Middle frontal gyrus (tissue), 1 donor: ENCODE measurements around the gene SVEP1.
"Not testable (repeated sequence)": the region's sequence is repeated elsewhere in the genome, so short reads cannot be mapped to it uniquely, and the experiment has no call there.

Experiments
- DNase-seq: peaks from one replicate; pipeline ENCODE4 v3.0.0-alpha.2; 2015; ENCODE audit warnings: low spot score; ENCODE audit errors: extremely low spot score

SVEP1 gene

DNA sequence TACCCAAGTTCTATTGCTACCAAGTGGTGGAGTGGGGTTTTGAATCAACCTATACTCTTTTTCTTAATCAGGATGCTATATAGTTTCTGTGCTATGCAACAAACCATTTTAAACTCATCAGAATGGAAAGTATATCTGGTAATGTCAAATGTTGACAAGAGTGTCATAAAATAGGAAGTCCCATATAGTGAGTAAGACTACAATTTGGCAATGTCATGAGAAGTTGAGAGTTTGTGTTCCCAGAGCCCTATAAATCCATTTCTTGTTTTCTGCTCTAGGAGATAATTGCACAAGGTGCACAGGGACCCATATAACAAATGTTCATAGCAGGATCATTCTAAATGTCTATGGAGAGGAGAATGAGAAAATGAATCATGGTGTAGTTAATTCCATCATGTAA, 132.1 kb downstream of the SVEP1 start:
- DNase-seq: no peak

DNA sequence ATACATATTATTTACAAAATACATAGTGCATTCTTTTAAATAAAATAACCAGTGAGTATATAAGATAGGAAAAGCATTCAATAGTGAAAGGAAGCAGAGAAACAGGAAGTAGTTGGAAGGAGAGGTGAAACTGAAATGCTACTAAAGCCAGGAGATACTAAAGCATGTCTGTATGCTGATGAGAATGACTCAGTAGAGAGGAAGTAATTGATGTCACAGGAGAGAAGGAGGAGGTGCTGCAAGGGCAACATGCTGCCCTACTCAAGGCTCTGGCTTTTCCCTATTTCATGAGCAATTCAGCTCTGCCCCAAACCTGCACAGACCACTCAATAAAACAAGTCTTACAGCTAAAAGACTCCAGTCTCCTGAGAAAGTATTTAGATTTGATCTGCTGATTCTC, 133.4 kb downstream of the SVEP1 start:
- DNase-seq: no peak

DNA sequence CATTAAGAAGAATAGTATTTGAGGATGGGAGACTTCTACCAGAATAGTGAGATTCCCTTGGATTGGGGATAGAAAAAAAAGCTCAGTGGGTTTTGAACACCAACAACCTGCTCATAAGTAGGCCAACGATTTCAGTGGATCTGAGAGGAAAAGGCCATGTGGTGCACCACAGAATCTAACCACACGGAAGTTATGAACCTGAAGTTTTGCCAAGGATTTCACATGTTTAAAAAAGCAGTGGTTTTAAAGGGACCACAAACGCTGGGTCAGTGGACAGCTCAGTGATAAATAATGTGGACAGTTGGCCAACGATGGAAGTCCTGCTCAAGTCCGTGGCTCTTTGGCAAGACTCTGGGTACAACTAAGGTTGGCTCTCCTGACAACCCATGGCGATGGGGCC, 134.6 kb downstream of the SVEP1 start:
- DNase-seq: no peak

DNA sequence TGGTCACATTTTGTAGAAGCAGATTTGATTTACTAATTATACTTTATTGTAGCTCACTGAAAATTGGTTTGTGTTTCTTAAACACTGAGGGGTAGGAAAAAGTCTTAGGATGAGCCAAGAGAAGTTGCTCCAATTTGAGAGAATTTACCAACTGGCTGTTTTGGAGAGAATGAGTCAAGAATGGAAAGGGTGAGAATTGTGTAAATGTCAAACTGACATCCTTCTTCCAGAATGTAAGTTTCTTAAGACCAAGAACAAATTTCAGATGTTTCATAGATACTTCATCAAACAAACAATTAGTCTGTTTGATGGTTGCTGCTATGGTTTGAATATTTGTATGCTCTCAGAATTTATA, 135.7 kb downstream of the SVEP1 start:
- no peak for DNase-seq

DNA sequence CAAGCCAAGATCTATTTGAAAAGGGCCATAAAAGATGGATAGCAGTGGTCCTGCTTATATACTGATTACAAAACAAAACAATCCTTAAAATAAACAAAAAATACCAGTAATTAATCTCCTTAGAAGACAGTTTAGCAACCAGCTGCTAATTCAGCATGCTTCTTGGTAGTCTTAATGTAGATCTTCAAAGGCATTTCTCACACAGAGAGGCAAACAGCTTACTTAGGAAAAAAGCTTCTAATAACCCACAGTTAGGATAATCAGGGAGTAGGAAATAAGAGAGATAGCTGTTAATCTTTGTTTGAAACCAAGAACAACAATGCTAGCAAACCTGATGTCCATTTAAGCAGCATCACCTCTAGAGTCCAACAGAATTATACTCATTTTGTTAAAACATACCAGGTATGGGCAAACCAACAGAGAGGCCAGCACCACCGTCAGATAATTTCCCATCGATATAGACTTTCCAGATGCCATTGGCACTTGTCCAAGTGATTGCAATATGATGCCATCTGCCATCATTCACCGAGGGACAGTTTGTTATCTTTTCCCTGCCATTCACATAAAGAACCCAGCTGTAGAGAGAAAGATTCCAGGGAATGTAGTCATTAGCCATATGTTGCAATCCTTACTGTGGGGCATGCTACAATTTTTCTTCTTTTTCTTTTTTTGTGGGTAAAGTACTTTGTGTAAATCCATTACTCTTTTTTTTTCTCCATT, 136.2 kb downstream of the SVEP1 start:
- DNase-seq: no peak

DNA sequence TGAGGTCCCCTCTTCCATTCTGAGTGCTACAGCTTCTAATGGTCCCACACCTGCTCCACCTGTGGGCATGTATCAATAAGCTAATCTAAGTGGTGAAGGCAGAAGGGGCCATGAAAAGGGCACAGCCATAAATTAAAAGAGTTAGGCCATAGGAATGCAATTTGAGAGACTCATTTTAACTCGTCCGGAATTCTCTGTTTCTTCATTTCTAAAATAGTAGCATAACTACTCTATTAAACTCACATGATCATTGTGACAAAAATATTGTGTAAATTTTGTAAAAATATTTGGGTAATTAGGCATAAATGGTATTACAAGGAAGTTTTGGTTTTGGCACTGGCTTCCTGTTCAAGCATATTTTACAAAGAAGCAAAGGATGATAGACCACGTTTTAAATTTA, 138.7 kb downstream of the SVEP1 start:
- DNase-seq: no peak

DNA sequence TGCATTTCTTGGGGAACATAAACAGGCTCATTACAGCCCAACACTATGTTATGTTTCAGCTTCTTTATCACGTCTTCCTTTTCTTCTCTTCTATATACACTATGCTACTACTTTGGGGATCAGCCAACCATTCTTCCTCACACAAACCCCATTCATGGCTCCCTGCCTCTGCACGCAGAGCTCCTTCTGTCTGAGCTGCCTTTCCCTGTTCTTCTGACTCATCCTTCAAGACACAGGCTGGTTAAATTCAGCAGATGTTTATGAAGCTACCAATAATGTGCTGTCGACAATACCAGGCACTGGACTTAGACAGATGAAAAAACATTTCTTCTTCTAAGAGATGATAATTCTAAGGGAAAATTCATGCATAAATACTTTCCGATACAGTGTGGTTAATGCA, 139.4 kb downstream of the SVEP1 start:
- DNase-seq: no peak

DNA sequence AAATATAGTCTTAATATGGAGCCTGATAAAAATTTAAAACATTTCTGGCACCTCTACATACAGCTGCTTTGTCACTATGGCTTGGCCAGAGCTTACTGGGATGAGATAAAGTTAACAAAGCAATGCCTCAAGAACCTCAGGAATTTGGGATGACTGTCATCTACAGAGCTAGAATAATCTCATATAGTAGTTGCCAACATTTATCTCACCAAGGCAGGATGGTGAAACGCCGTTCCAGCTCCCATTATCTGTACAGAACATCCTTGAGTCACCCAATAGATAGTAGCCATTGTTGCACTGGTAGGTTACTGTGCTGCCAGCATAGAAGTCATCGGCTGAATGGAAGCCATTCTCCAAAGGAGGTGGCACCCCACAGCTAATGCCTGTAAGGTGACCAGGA, 147.3 kb downstream of the SVEP1 start:
- no peak for DNase-seq

DNA sequence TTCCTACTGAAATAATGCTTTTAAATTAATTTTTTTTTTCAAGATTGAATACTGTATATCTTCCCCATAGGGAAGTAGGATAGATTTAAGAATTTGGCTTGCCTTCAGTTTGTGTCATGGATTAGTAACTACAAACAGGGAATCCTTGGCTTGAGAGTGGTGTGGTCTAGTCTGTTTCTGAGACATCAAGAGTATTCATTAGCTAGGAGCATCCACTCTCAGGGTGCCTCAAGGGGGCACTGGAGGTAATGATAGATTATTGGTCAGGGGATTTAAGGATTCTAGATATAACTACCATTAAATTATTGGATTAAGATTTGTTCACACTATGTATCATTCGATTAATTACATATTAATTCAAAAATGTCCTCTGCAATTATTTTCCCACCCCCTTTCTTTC, 150.1 kb downstream of the SVEP1 start:
- DNase-seq: no peak

DNA sequence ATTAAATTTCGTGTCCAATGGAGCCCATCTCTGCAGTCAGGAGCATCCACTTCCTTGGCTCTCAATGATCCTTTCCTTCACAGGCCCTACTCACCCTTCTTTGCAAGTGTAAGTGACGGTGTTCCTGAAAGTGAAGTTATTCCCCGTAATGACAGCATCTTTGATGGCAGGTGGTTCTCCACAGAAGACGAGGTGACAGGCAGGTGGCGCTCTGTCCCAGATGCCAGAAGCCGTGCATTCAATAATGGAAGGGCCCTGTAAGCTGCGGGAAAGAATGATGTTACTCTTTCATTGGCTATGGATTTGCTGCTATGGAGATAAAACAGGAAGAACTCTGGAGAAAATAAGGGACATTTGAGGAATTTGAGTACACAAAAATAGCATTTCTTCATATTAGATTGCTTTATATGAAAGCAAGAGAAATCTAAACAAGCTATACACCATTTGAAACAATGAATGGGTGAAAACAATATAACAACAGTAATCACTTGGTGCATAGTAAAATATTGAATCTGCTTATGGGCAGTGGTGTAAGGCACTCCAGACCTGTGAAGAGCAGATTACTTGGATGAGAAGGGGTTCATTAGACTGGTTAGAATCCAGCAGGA, 151.9 kb downstream of the SVEP1 start:
- no peak for DNase-seq

DNA sequence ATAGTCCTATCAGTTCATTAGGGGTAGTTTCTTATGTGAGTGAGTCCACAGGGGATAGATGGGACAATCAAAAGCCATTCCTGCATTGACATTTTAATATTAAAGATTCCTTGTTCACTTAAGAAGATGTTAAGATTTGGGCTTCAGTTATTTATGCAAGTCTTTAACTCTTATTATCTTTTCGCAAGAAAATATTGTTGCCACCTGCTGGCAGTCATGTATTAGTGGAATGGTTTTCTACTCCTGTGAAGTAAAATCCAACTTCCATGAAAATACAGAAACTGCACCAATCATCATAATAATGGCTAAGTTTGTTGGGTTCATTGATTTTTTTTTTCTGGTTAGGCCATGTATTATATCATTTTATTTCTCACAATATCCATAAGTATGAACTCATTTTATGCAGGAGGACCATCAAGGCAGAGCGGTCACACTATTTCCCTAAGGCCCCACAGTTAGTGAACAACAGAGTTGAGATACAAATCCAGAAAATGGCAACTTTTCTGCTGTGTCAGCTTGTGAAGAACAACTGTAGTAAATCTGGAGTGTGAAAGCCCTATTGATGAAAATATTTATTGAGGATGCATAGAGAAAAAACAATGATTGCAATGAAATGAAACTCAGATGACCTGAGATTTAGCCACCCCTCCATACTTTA, 153.4 kb downstream of the SVEP1 start:
- DNase-seq: no peak

DNA sequence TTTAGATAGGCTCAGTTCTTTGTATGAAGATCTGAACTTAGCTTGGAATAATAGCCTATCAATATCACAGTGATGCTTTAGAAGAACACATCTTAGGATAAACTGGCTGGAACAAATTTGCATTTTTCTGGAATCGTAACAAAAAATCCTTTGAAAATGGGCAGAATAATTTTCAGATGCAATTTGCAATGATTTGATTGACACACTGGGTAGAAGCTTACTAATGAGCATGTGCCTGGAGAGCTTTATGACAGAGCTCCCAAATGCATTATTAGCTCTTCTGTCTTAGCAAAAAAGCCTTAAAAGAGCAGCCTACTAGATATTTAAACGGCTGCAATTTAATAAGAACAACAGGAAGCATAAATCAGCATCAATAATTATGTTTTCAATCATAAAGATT, 165.1 kb downstream of the SVEP1 start:
- DNase-seq: no peak

DNA sequence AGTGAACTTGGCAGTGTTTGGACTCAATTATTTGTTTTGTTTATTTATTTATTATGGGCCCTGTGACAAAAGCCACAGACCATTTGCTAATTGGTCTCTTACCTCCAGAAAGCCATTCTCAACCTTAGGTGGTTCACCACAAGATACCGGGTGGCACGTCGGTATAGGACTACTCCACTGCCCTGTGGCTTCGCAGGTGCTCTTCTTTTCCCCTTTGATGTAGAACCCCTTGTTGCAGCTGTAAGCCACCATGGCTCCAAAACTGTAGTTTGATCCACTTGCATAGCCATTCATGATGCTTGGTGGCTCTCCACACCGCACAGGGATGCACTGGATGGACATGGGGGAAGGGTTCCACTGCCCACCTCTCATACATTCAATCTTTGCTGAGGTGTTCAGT, 168.6 kb downstream of the SVEP1 start:
- no peak for DNase-seq

DNA sequence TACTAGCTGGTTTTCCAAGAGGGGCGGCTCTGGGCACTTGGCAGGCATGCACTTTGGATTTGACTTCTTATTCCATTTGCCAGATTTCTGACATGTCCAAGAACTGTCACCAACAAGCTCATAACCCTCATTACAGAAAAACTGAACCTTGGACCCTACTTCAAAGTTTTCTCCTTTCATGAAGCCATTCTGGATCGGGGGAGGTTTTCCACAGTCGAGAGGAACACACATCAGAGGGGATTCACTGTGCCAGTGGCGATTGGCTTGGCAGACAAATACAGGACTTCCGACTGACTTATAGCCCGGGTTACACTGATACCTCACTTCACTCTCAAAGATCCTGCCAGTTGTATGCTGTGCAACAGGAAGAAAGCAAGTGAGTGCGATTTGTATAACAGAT, 170.9 kb downstream of the SVEP1 start:
- DNase-seq: no peak

DNA sequence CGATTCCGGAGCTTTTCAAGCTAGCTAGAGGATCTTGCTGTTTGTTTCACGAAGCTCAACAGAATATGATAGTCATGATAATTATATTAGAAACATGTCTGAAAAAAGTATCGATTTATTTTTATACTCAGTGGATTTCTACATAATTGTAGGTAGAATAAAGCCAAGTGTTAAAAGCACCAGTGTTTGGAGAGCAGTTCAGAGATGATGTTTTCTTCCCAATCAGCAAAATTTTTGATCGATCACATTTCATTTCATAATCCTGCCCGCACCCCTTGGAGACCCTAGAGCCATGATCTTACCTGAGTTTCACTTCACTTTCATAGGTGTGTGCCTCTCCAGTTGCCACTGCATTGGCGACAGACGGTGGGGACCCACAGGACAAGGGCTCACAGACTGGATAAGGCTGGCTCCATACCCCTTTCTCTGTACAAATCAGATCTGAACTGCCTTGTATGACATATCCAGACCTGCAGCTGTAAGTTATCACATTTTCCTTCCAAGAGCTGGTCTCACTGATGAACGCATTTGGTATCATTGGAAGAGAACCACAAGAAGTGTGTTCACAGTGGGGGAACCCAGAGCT, 173.6 kb downstream of the SVEP1 start:
- no peak for DNase-seq

DNA sequence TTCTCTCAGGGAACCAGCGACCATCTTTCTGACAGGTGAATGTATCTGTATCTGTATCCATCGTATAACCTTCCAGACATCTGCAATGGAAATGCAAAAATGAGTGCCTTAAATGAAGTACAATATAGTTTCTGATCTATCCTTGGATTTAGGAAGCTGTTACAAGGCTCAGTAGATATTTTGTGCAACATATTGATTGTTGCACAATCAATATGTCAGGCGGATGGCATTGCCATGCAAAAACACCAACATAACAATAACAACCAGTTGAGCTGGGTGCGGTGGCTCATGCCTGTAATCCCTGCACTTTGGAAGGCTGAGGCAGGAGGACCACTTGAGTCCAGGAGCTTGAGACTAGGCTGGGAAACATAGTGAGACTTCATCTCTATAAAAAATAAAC, 175.1 kb downstream of the SVEP1 start:
- DNase-seq: no peak

DNA sequence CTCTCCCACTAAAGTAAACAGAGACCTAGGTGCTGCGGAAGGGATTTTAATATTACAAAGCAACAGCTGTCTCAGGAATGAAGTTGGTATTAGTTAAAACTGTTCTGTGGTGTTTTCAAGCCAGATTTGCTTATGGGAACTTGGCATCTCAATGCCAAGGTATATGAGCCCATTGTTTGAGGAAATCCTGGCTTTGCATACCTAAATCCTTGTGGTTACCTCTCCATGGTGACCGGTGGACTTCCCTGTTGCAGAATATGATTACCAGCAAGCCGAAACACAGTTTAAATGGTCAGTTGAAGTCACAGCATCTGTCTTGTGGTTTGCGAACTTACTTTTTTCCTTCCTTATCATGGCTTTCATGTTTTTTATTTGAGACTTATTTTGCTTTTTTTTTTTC, 179.6 kb downstream of the SVEP1 start:
- DNase-seq: no peak

DNA sequence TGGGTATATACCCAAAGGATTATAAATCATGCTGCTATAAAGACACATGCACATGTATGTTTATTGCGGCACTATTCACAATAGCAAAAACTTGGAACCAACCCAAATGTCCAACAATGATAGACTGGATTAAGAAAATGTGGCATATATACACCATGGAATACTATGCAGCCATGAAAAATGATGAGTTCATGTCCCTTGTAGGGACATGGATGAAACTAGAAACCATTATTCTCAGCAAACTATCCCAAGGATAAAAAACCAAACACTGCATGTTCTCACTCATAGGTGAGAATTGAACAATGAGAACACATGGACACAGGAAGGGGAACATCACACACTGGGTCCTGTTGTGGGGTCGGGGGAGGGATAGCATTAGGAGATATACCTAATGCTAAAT, 180.5 kb downstream of the SVEP1 start:
- not testable (repeated sequence) for DNase-seq

DNA sequence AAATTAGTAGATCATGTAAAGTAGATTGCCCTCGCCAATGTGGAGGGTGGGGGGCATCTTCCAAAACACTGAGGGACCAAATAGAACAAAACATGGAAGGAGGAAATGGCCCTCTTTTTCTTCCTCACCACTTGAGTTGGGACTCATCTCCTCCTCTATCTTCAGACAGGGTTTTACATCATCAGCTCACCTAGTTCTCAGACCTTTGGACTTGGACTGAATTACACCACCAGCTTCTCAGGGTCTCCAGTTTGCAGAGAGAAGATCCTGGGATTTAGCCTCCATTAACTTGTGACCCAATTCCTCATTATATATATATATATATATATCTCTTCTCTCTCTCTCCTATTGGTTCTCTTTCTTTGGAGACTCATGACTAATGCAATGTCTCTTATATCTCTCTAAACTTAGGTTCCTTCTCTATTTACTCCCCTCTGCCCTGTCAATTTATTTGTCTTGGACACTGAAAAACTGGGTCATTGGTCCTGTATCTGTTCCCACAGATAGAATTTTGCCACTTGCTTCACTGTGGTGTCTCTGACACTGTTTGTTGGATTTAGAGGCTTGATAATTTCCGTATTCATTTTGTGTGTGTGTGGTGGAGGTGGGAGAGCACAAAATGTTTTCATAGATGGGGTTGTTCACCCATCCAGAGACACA, 187.6 kb downstream of the SVEP1 start:
- no peak for DNase-seq

DNA sequence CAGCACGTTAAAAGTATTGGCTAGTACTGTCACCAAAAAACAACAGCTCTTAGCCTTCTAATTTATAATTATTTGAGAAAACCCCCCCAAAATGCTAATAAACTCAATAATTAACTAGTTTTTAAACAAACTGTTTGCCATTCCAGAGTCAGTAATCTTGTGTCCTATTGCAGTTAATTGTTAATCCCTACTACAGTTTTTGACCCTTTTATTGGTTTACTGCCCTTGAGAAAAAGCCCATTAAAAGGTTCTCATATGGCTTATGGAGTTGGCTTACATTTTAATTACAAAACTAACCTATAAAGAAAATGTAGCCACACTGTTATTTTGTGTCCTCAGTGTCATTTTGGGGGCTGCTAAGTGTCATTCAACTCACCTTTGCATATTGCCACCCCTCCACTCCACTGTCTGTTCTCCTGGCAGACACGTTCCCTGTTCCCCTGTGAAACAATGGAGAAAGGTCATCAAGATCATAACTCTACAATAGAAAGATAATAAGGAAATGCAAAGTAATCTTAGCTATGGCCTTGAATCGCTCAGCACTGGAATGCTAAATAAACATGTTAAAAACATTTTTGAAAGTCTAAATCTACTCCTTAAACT, 190.3 kb downstream of the SVEP1 start:
- no peak for DNase-seq

DNA sequence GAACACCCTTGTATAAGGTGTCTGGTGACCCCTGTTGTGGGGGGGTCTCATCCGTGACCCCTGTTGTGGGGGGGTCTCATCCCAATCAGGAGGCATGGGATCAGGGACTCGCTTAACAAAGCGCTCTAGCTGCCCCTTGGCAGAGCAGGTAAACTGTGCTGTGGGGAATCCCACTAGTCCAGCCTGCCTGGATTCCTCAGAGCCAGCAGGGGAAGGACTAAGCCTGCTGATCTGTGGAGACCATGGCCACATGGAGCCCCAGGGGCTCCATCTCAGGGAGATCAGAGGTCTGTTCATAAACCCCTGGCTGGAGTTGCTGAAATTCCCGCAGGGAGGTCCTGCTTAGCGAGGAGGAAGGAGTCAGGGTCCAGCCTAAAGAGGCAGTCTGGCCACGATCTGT, 196.1 kb downstream of the SVEP1 start:
- no peak for DNase-seq

DNA sequence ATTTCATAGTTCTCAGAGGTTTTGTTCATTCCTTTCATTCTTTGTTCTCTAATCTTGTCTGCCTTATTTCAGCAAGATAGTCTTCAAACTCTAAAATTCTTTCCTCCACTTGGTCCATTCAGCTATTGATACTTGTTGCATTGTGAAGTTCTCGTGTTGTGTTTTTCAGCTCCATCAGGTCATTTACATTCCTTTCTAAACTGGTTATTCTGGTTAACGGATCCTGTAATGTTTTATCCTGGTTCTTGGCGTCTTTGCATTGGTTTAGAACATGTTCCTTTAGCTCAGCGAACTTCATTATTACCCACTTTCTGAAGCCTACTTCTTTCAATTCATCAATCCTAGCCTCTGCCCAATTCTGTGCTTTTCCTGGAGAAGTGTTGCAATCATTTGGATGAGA, 196.8 kb downstream of the SVEP1 start:
- DNase-seq: no peak
